GM23248 (cell line): ENCODE measurements around the gene OR10G7.
"Not testable (repeated sequence)": the region's sequence is repeated elsewhere in the genome, so short reads cannot be mapped to it uniquely, and the experiment has no call there.

ENCODE experiments used
- EZH2 ChIP-seq: fragments of 200-600 bp; sonication (generic); IDR thresholded peaks from 2 replicates; pipeline ENCODE4 v1.6.1; 2018; ENCODE audit warnings: antibody characterized with exemption, mild to moderate bottlenecking; ENCODE audit not compliant: insufficient read depth, poor library complexity, severe bottlenecking
- EZH2phosphoT487 ChIP-seq: fragments of 200-600 bp; sonication (generic); IDR thresholded peaks from 2 replicates; pipeline ENCODE4 v1.6.1; 2018; ENCODE audit warnings: antibody characterized with exemption, moderate library complexity, mild to moderate bottlenecking, low read depth; ENCODE audit not compliant: insufficient read depth

- not testable (repeated sequence) for TF ChIP-seq EZH2phosphoT487, EZH2
These were observed 25.3 kb downstream of the OR10G7 start for GRCh38 chr11:124015837-124016236.
